ENCODE measurements around the gene WDR72.

GRCh38 chr15:53512029-53512428, 247.4 kb downstream of the WDR72 start:
- TF ChIP-seq POLR2A (IDR thresholded peaks at IDR 0.05; ENCODE audit: low read depth, low read length) (no peak), POLR2AphosphoS5 (IDR thresholded peaks at IDR 0.05; ENCODE audit: low read depth, low read length) (no peak), TAF1 (IDR thresholded peaks at IDR 0.05; ENCODE audit: borderline replicate concordance, low read depth, low read length) (no peak)
